HEK293 (cell line): ENCODE data around the gene MGAT4A.
A peak's percentile ranks its signal among the peaks of the same experiment; 100 is the strongest.

Experiments used
- CTCF ChIA-PET: fragments of 350-600 bp; formaldehyde crosslinking; extraction: SDS; loops from one replicate; lab custom pipeline; 2021; ENCODE audit warnings: antibody characterized with exemption; lab: Yijun Ruan, JAX
- POLR2A ChIA-PET: fragments of 300-600 bp; formaldehyde crosslinking; extraction: SDS; loops from one replicate; lab custom pipeline; 2020; ENCODE audit warnings: antibody characterized with exemption, inconsistent platforms; lab: Yijun Ruan, JAX
- H3K27ac ChIP-seq: fragments of 200-500 bp; sonication (Bioruptor generic); 2 replicates; pipeline ENCODE4 v1.5.1; 2014; ENCODE audit warnings: low read depth, low read length, control low read depth, inconsistent platforms; ENCODE audit errors: extremely low read depth
- H3K36me3 ChIP-seq, 2 experiments: fragments of 200-500 bp in 1 of 2; sonication (Bioruptor generic) in 1 of 2; 1 replicate in 1 of 2; 2 replicates in 1 of 2; pipeline ENCODE4 v1.5.1; 2014 to 2017; ENCODE audit warnings: inconsistent platforms in 2 of 2, low read length in 2 of 2; ENCODE audit not compliant: control insufficient read depth in 2 of 2, insufficient read depth in 1 of 2
- H3K4me1 ChIP-seq: fragments of 200-500 bp; sonication (Bioruptor generic); 2 replicates; pipeline ENCODE4 v1.5.1; 2014; ENCODE audit warnings: mild to moderate bottlenecking, low read length, inconsistent platforms; ENCODE audit not compliant: control insufficient read depth, insufficient read depth
- H3K4me3 ChIP-seq: 2 replicates; pipeline ENCODE4 v1.5.1; 2011; ENCODE audit warnings: low read depth, mild to moderate bottlenecking, control low read depth, low read length, moderate library complexity
- H3K9me3 ChIP-seq: fragments of 200-500 bp; sonication (Bioruptor generic); 2 replicates; pipeline ENCODE4 v1.5.1; 2014; ENCODE audit warnings: low read depth, low read length, inconsistent platforms; ENCODE audit not compliant: control insufficient read depth, insufficient read depth
- GFI1B ChIP-seq: fragments of 450-650 bp; formaldehyde crosslinking; IDR thresholded peaks from 2 replicates; pipeline ENCODE4 v1.5.1; 2016; ENCODE audit warnings: missing biosample characterization, missing genetic modification characterization
- KLF1 ChIP-seq: fragments of 450-650 bp; formaldehyde crosslinking; IDR thresholded peaks from 2 replicates; pipeline ENCODE4 v1.5.1; 2016; ENCODE audit warnings: missing biosample characterization, missing genetic modification characterization
- KLF8 ChIP-seq: fragments of 450-650 bp; formaldehyde crosslinking; IDR thresholded peaks from 2 replicates; pipeline ENCODE4 v1.5.1; 2016; ENCODE audit warnings: missing biosample characterization, missing genetic modification characterization
- PRDM1 ChIP-seq: fragments of 450-650 bp; formaldehyde crosslinking; IDR thresholded peaks from 2 replicates; pipeline ENCODE4; 2016; ENCODE audit warnings: missing biosample characterization, missing genetic modification characterization
- RBAK ChIP-seq: fragments of 450-650 bp; formaldehyde crosslinking; IDR thresholded peaks from 2 replicates; pipeline ENCODE4 v1.5.1; 2016; ENCODE audit warnings: missing biosample characterization, missing genetic modification characterization
- ZBTB21 ChIP-seq: fragments of 450-650 bp; formaldehyde crosslinking; IDR thresholded peaks from 2 replicates; pipeline ENCODE4 v1.5.1; 2017; ENCODE audit warnings: missing biosample characterization, missing genetic modification characterization
- ZBTB48 ChIP-seq: fragments of 450-650 bp; formaldehyde crosslinking; IDR thresholded peaks from 2 replicates; pipeline ENCODE4 v1.5.1; 2016; ENCODE audit warnings: missing biosample characterization, missing genetic modification characterization
- ZFP69B ChIP-seq: fragments of 450-650 bp; formaldehyde crosslinking; IDR thresholded peaks from 2 replicates; pipeline ENCODE4 v1.5.1; 2016; ENCODE audit warnings: missing biosample characterization, missing genetic modification characterization
- ZNF148 ChIP-seq: fragments of 450-650 bp; formaldehyde crosslinking; IDR thresholded peaks from 2 replicates; pipeline ENCODE4 v1.5.0; 2017; ENCODE audit warnings: missing biosample characterization, missing genetic modification characterization, borderline replicate concordance
- ZNF19 ChIP-seq: fragments of 450-650 bp; formaldehyde crosslinking; IDR thresholded peaks from 2 replicates; pipeline ENCODE4; 2016; ENCODE audit warnings: missing biosample characterization, missing genetic modification characterization, low read depth
- ZNF2 ChIP-seq: fragments of 450-650 bp; formaldehyde crosslinking; IDR thresholded peaks from 2 replicates; pipeline ENCODE4 v1.5.1; 2016; ENCODE audit warnings: missing biosample characterization, missing genetic modification characterization
- ZNF221 ChIP-seq: fragments of 450-650 bp; formaldehyde crosslinking; IDR thresholded peaks from 2 replicates; pipeline ENCODE4 v1.5.1; 2017; ENCODE audit warnings: missing biosample characterization, missing genetic modification characterization, borderline replicate concordance
- ZNF335 ChIP-seq: fragments of 450-650 bp; formaldehyde crosslinking; conservative IDR thresholded peaks from 2 replicates; pipeline ENCODE4 v1.5.1; 2016; ENCODE audit warnings: missing biosample characterization, missing genetic modification characterization
- ZNF354C ChIP-seq: fragments of 450-650 bp; formaldehyde crosslinking; IDR thresholded peaks from 2 replicates; pipeline ENCODE4 v1.5.1; 2016; ENCODE audit warnings: missing biosample characterization, missing genetic modification characterization, low read depth, borderline replicate concordance
- ZNF558 ChIP-seq: fragments of 450-650 bp; formaldehyde crosslinking; IDR thresholded peaks from 2 replicates; pipeline ENCODE4 v1.5.1; 2016; ENCODE audit warnings: missing biosample characterization, missing genetic modification characterization
- ZNF623 ChIP-seq: fragments of 450-650 bp; formaldehyde crosslinking; IDR thresholded peaks from 2 replicates; pipeline ENCODE4 v1.5.1; 2016; ENCODE audit warnings: missing biosample characterization, missing genetic modification characterization
- ZNF658 ChIP-seq: fragments of 450-650 bp; formaldehyde crosslinking; IDR thresholded peaks from 2 replicates; pipeline ENCODE4; 2016; ENCODE audit warnings: missing biosample characterization, missing genetic modification characterization
- ZNF660 ChIP-seq: fragments of 450-650 bp; IDR thresholded peaks from 2 replicates; pipeline ENCODE4 v1.5.1; 2018; ENCODE audit warnings: missing biosample characterization, mild to moderate bottlenecking, missing genetic modification characterization
- ZNF704 ChIP-seq: fragments of 450-650 bp; formaldehyde crosslinking; IDR thresholded peaks from 2 replicates; pipeline ENCODE4 v1.5.1; 2016; ENCODE audit warnings: missing biosample characterization, missing genetic modification characterization
- ZNF791 ChIP-seq: fragments of 450-650 bp; formaldehyde crosslinking; IDR thresholded peaks from 2 replicates; pipeline ENCODE4 v1.5.1; 2016; ENCODE audit warnings: missing biosample characterization, missing genetic modification characterization

Gene MGAT4A

GRCh38 chr2:98706591-98706990 lies 24.3 kb downstream of the MGAT4A start (continued):
- TF ChIP-seq ZNF660 (tag by site-specific recombination) (no peak), ZNF704 (tag by site-specific recombination) (no peak), PRDM1 (tag by site-specific recombination) (no peak)

- H3K36me3 ChIP-seq: no peaks in the 10 kb centered on the region
- H3K4me1 ChIP-seq: no peaks in the 10 kb centered on the region
- H3K27ac ChIP-seq: no peak overlapping the region
- no peaks in the 10 kb centered on the region for H3K9me3 ChIP-seq
- ChIA-PET POLR2A (no interaction called here), CTCF (no interaction called here)
- H3K4me3 ChIP-seq: no peak overlapping the region
- TF ChIP-seq ZNF335 (tag by site-specific recombination): no peak
- TF ChIP-seq KLF8 (tag by site-specific recombination): no peak
- TF ChIP-seq ZNF19 (tag by site-specific recombination): no peak
- no peak for TF ChIP-seq ZNF148 (tag by site-specific recombination)
Observed at GRCh38 chr2:98705333-98705617, 25.7 kb downstream of the MGAT4A start.

- H3K4me3 ChIP-seq: no peak overlapping the region
- no peak for TF ChIP-seq ZBTB21 (tag by site-specific recombination)
- no peak for TF ChIP-seq RBAK (tag by site-specific recombination)
- TF ChIP-seq ZNF558: no peak
- no peak for TF ChIP-seq ZNF2
- TF ChIP-seq ZNF791 (tag by site-specific recombination): no peak
- no peak for TF ChIP-seq ZNF354C (tag by site-specific recombination)
- TF ChIP-seq GFI1B (tag by site-specific recombination): no peak
- no peak for TF ChIP-seq ZBTB48
- no peak for TF ChIP-seq ZNF221 (tag by site-specific recombination)
- TF ChIP-seq ZFP69B (tag by site-specific recombination): no peak
- no peak for TF ChIP-seq KLF1 (tag by site-specific recombination)
- POLR2A ChIA-PET: no interaction called here
- H3K4me1 ChIP-seq: no peaks in the 10 kb centered on the region
- no peaks in the 10 kb centered on the region for H3K36me3 ChIP-seq
- H3K27ac ChIP-seq: no peak overlapping the region
- CTCF ChIA-PET: no interaction called here
- H3K9me3 ChIP-seq: no peaks in the 10 kb centered on the region
Observed at GRCh38 chr2:98704499-98705332, 26.2 kb downstream of the MGAT4A start.

GRCh38 chr2:98703738-98704137 lies 27.2 kb downstream of the MGAT4A start:
- CTCF ChIA-PET: no interaction called here
- H3K4me1 ChIP-seq: no peaks in the 10 kb centered on the region
- TF ChIP-seq ZNF623 (tag by site-specific recombination): peak; percentile 22; the same call in 1 of the 2 replicates
- TF ChIP-seq ZBTB48: no peak
- no peak for TF ChIP-seq ZNF658 (tag by site-specific recombination)
- TF ChIP-seq, all 188 proteins: peak for 1
- no peak overlapping the region for H3K4me3 ChIP-seq
- no peaks in the 10 kb centered on the region for H3K9me3 ChIP-seq
- no peaks in the 10 kb centered on the region for H3K36me3 ChIP-seq
- H3K27ac ChIP-seq: no peak overlapping the region
- POLR2A ChIA-PET: no interaction called here
